NCI-H2171 treated with DMSO at 0.1 percent for 48 hours (cell line): ENCODE data around the gene SMS.
A peak's percentile ranks its signal among the peaks of the same experiment; 100 is the strongest.
"Not testable (repeated sequence)": the region's sequence is repeated elsewhere in the genome, so short reads cannot be mapped to it uniquely, and the experiment has no call there.

Source experiments
- DNase-seq: peaks from one replicate; lab custom pipeline; 2025; lab: John Stamatoyannopoulos, UW

SMS gene

GRCh38 chrX:21952624-21953023, 12.1 kb downstream of the SMS start:
- DNase-seq, result no peak

- not testable (repeated sequence) for DNase-seq
Observed at GRCh38 chrX:21953195-21953830, 12.8 kb downstream of the SMS start.

GRCh38 chrX:21955403-21956189, 15.1 kb downstream of the SMS start:
- DNase-seq, result no peak

- DNase-seq, result no peak
Observed at GRCh38 chrX:21956783-21957182, 16.3 kb downstream of the SMS start.

- no peak for DNase-seq
Observed at GRCh38 chrX:21958187-21958586, 17.7 kb downstream of the SMS start.

- no peak for DNase-seq
Observed at GRCh38 chrX:21958916-21959315, 18.4 kb downstream of the SMS start.

- DNase-seq, result no peak
Observed at GRCh38 chrX:21959362-21960051, 19.0 kb downstream of the SMS start.

GRCh38 chrX:21960569-21961541, 20.3 kb downstream of the SMS start:
- no peak for DNase-seq

GRCh38 chrX:21962361-21962760, 21.9 kb downstream of the SMS start:
- DNase-seq, result no peak

GRCh38 chrX:21963269-21963668, 22.8 kb downstream of the SMS start:
- no peak for DNase-seq

- no peak for DNase-seq
Observed at GRCh38 chrX:21963731-21964405, 23.4 kb downstream of the SMS start.

GRCh38 chrX:21966866-21967265, 26.4 kb downstream of the SMS start:
- no peak for DNase-seq

- DNase-seq, result no peak
Observed at GRCh38 chrX:21968333-21968732, 27.8 kb downstream of the SMS start.

GRCh38 chrX:21970326-21970725, 29.8 kb downstream of the SMS start:
- DNase-seq, result no peak

- no peak for DNase-seq
Observed at GRCh38 chrX:21972046-21972445, 31.5 kb downstream of the SMS start.

GRCh38 chrX:21972721-21973120, 32.2 kb downstream of the SMS start:
- no peak for DNase-seq

GRCh38 chrX:21973321-21974010, 33.0 kb downstream of the SMS start:
- no peak for DNase-seq

- DNase-seq, result no peak
Observed at GRCh38 chrX:21974011-21974385, 33.5 kb downstream of the SMS start.

GRCh38 chrX:21975242-21975641, 34.7 kb downstream of the SMS start:
- no peak for DNase-seq

GRCh38 chrX:21975812-21976211, 35.3 kb downstream of the SMS start:
- DNase-seq, result peak; percentile 4

GRCh38 chrX:21978346-21978745, 37.8 kb downstream of the SMS start:
- no peak for DNase-seq
